ENCODE measurements around the gene SHPK.

SHPK gene

DNA sequence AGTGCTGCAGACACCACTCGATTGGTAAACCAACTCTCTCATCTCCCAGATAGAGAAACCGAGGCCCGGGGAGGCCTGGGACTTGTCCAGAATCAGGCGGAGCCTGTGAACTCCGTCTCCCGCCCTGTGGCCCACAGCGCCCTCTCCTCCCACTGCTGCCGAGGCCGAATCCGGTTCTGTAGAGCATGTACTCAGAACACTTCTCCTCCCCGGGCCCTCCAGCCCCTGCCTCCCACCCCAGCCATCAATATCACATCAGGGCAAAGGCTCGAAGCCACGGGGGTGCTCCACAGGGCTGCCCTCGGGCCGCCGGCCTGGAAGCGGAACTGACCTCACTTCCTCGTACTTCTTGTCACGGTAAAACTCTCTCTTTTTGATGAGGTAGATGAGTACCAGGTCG lies 45.5 kb upstream of the SHPK start:
- Histone ChIP-seq H3K9me3 (ENCODE audit: control insufficient read depth, insufficient read depth, low read depth, low read length) (no peaks in the 10 kb centered on the region), H3K36me3 (ENCODE audit: control insufficient read depth in 2 of 2, insufficient read depth in 1 of 2, low read length in 2 of 2) (no peaks in the 10 kb centered on the region), H3K4me1 (ENCODE audit: control insufficient read depth, insufficient read depth, low read length) (no peaks in the 10 kb centered on the region), H3K4me3 (ENCODE audit: low read depth, low read length) (no peak overlapping the region), H3K27ac (ENCODE audit: extremely low read depth, low read depth, low read length) (no peak overlapping the region)
- CTCF ChIA-PET = interaction anchor here (0.5 to 1.5 kb wide), 3 partner anchors 14 to 942 kb away, joined by 4 to 8 read pairs (median 5); partner anchors contain the start of gene P2RX5
- TF ChIP-seq ZNF350 (tag by site-specific recombination; IDR thresholded peaks at IDR 0.05) = no peak
- no peak for TF ChIP-seq ZNF701 (tag by site-specific recombination; IDR thresholded peaks at IDR 0.05)
- TF ChIP-seq ZNF830 (tag by site-specific recombination; IDR thresholded peaks at IDR 0.05; ENCODE audit: low read depth) = no peak
- no peak for TF ChIP-seq KLF1 (tag by site-specific recombination; IDR thresholded peaks at IDR 0.05)
- TF ChIP-seq, protein P1, sequence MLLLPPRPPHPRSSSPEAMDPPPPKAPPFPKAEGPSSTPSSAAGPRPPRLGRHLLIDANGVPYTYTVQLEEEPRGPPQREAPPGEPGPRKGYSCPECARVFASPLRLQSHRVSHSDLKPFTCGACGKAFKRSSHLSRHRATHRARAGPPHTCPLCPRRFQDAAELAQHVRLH (tag by site-specific recombination; IDR thresholded peaks at IDR 0.05) = no peak
- TF ChIP-seq ZNF544 (tag by site-specific recombination; IDR thresholded peaks at IDR 0.05) = no peak
- no peak for TF ChIP-seq ZNF223 (tag by site-specific recombination; IDR thresholded peaks at IDR 0.05)
- no peak for TF ChIP-seq ZNF426 (tag by site-specific recombination; IDR thresholded peaks at IDR 0.05)
- no peak for TF ChIP-seq ZNF510 (tag by site-specific recombination; IDR thresholded peaks at IDR 0.05; ENCODE audit: insufficient replicate concordance)
- TF ChIP-seq TRIM28 (IDR thresholded peaks at IDR 0.05; ENCODE audit: borderline replicate concordance, low read length) = no peak
- no peak for TF ChIP-seq ZNF335 (tag by site-specific recombination; conservative IDR thresholded peaks at IDR 0.05)
- TF ChIP-seq ZSCAN30 (tag by site-specific recombination; IDR thresholded peaks at IDR 0.05) = no peak
- TF ChIP-seq ZNF629 (tag by site-specific recombination; IDR thresholded peaks at IDR 0.05) = no peak
- no peak for TF ChIP-seq BCL6B (tag by site-specific recombination; IDR thresholded peaks at IDR 0.05)
- no peak for TF ChIP-seq ZBTB8A (tag by site-specific recombination; IDR thresholded peaks at IDR 0.05)
- TF ChIP-seq ZNF692 (tag by site-specific recombination; IDR thresholded peaks at IDR 0.05) = no peak
- TF ChIP-seq ZNF274 (IDR thresholded peaks at IDR 0.05; ENCODE audit: low read length) = no peak
- no peak for TF ChIP-seq ZNF274 (tag by site-specific recombination; IDR thresholded peaks at IDR 0.05; ENCODE audit: borderline replicate concordance)
- TF ChIP-seq ZNF280D (tag by site-specific recombination; IDR thresholded peaks at IDR 0.05) = no peak
- POLR2A ChIA-PET = interaction anchor here (0.5 kb wide), 1 partner anchor 47 kb away, joined by 3 read pairs; no protein-coding TSS in a partner anchor

- H3K4me3 ChIP-seq (ENCODE audit: low read depth, low read length) = no peak overlapping the region
- H3K36me3 ChIP-seq (ENCODE audit: control insufficient read depth in 2 of 2, insufficient read depth in 1 of 2, low read length in 2 of 2) = no peaks in the 10 kb centered on the region
- TF ChIP-seq ZBTB7A (tag by site-specific recombination; IDR thresholded peaks at IDR 0.05; ENCODE audit: low read depth) (no peak), YY1 (tag by site-specific recombination; IDR thresholded peaks at IDR 0.05) (no peak), GLIS1 (tag by site-specific recombination; IDR thresholded peaks at IDR 0.05) (no peak), GLIS2 (tag by site-specific recombination; IDR thresholded peaks at IDR 0.05) (no peak)
- H3K27ac ChIP-seq (ENCODE audit: extremely low read depth, low read depth, low read length) = no peak overlapping the region
- CTCF ChIA-PET = interaction anchor here (0.5 kb wide), 1 partner anchor 943 kb away, joined by 5 read pairs; no protein-coding TSS in a partner anchor
- H3K9me3 ChIP-seq (ENCODE audit: control insufficient read depth, insufficient read depth, low read depth, low read length) = no peaks in the 10 kb centered on the region
- POLR2A ChIA-PET = no interaction called here
- no peaks in the 10 kb centered on the region for H3K4me1 ChIP-seq (ENCODE audit: control insufficient read depth, insufficient read depth, low read length)
These were observed 45.0 kb upstream of the SHPK start for GRCh38 chr17:3681057-3681456.

Data from HEK293 (cell line).